NCI-H2107 (cell line): ENCODE results near the gene SMIM11.
"Not testable (repeated sequence)": the region's sequence is repeated elsewhere in the genome, so short reads cannot be mapped to it uniquely, and the experiment has no call there.

Experiments
- DNase-seq: peaks from one replicate; lab custom pipeline; 2025; lab: John Stamatoyannopoulos, UW

Gene SMIM11

DNA sequence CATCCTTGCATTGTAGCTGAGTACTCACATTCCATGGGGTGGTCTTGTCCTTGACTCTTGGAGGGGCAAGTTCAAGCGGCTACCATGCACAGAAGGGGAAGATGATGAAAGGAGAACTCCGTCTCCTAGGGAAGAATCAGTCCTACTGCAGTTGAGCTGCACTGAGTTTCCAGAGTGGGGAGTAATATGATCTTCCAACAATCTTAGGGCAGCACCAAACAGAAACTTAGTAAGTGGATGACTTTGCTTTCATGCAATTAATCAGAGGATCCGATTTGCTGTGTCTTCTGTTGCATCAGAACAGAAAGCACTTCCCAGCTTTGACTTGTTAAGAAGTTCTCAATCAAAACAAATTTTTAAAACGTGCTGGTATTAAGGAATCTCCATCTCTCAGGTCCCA is 48.5 kb downstream of the SMIM11 start, which contains the start of gene SMIM34:
SMIM34 (minus strand) TSS at position 147 of the 400 bp plus-strand sequence; CDS start at position 35, 112 bp downstream.
- DNase-seq = not testable (repeated sequence)

DNA sequence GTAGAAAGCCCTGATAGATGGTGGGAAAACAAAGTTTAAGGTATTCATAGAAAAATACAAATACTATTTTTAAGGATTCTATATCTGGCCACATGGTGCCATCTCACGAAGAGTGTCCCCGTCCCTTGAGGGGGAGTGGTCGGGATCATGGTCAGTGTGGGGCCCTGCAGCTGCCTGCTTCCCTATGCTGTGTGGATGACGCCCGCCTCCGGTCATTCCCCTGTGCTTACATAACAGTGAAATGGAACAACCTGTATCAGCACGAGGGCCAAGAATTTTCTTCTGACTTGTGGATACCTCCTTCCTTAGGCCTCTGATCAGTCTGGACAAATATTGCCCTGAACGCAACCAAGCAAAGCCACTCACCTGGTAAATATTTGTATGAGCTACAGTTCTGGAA is 52.0 kb downstream of the SMIM11 start:
- DNase-seq = not testable (repeated sequence)

- DNase-seq = not testable (repeated sequence)
Measured at GRCh38 chr21:34428441-34428840, 53.1 kb downstream of the SMIM11 start.

- not testable (repeated sequence) for DNase-seq
Measured at GRCh38 chr21:34429710-34430109, 54.4 kb downstream of the SMIM11 start.
